K562 (cell line): Measurements from ENCODE around the gene VTI1B. TPM values are rescaled to one million over a fixed set of nuclear protein-coding genes. Genes with fewer than 3 reads are reported as not detected.
A peak's percentile ranks its signal among the peaks of the same experiment; 100 is the strongest.

Source experiments
- ATAC-seq: fragments of 200-7000 bp; cut with Tn5 transposase; 3 replicates; pipeline ENCODE4 v1.9.1; 2020; ENCODE audit warnings: moderate library complexity
- BruUV-seq: library from RNA; stranded (reverse); fragments of 400-500 nt; replicated peaks from 2 replicates; lab custom pipeline; 2021; lab: Mats Ljungman, UMichigan
- CTCF ChIA-PET: fragments of 300-600 bp; formaldehyde crosslinking; extraction: SDS; loops from one replicate; lab custom pipeline; 2021; ENCODE audit warnings: low intra/inter-chr PET ratio; lab: Yijun Ruan, JAX
- POLR2A ChIA-PET: fragments of 300-600, 350-650 bp; sonication (Branson Sonifier 250); formaldehyde crosslinking; extraction: SDS; loops from one replicate; lab custom pipeline; 2021; ENCODE audit warnings: antibody characterized with exemption, inconsistent platforms; lab: Yijun Ruan, JAX
- DNase-seq, 4 experiments: peaks; one replicate each; pipeline versions ENCODE4 v3.0.0 to v3.0.0-alpha.2; 2011 to 2018; ENCODE audit warnings: low spot score in 3 of 4, mixed read lengths in 3 of 4; ENCODE audit errors: extremely low read depth in 1 of 4
- FAIRE-seq: peaks from 2 replicates; lab custom pipeline; 2011; peaks lifted over from hg19 to GRCh38; lab: Jason Lieb, UNC
- H2AFZ ChIP-seq: 2 replicates; pipeline ENCODE4 v1.6.0; 2011; ENCODE audit warnings: low read depth, low read length, control low read depth, inconsistent platforms
- H3K27ac ChIP-seq: fragments of 200-600 bp; 3 replicates; pipeline ENCODE4 v1.8.0; 2011; ENCODE audit warnings: low read depth, mild to moderate bottlenecking, control low read depth, inconsistent platforms, low read length, moderate library complexity, mixed read lengths; ENCODE audit errors: extremely low read depth
- H3K27me3 ChIP-seq, 2 experiments: fragments of 300-600 bp in 1 of 2; 2 replicates in 1 of 2; 3 replicates in 1 of 2; pipeline versions ENCODE4 v1.6.0 to v1.8.0; 2011; ENCODE audit warnings: inconsistent platforms in 2 of 2, low read length in 2 of 2, mild to moderate bottlenecking in 1 of 2, mixed read lengths in 1 of 2, moderate library complexity in 1 of 2; ENCODE audit not compliant: control insufficient read depth in 2 of 2, insufficient read depth in 2 of 2
- H3K36me3 ChIP-seq: fragments of 300-600 bp; 3 replicates; pipeline ENCODE4 v1.8.0; 2011; ENCODE audit warnings: mild to moderate bottlenecking, low read length, inconsistent platforms; ENCODE audit not compliant: control insufficient read depth, insufficient read depth
- H3K4me1 ChIP-seq, 2 experiments: fragments of 200-600 bp in 1 of 2; replicated peaks in 1 of 2; 2 replicates in 1 of 2; 3 replicates in 1 of 2; pipeline versions ENCODE4 v1.5.1 to v1.8.0; 2011; ENCODE audit warnings: inconsistent platforms in 2 of 2, low read length in 2 of 2, mild to moderate bottlenecking in 1 of 2, mixed read lengths in 1 of 2, moderate library complexity in 1 of 2; ENCODE audit not compliant: control insufficient read depth in 2 of 2, insufficient read depth in 2 of 2
- H3K4me2 ChIP-seq: 2 replicates; pipeline ENCODE4 v1.6.1; 2011; ENCODE audit warnings: low read length, control low read depth, inconsistent platforms, mixed read lengths; ENCODE audit not compliant: insufficient read depth
- H3K4me3 ChIP-seq: fragments of 200-600 bp; sonication (generic), shearing (Covaris generic); 2 replicates; pipeline ENCODE4 v1.5.1; 2016; ENCODE audit warnings: control low read depth, inconsistent platforms
- H3K79me2 ChIP-seq: fragments of 200-600 bp; 3 replicates; pipeline ENCODE4 v1.8.0; 2011; ENCODE audit warnings: low read length, inconsistent platforms; ENCODE audit not compliant: control insufficient read depth, insufficient read depth
- H3K9ac ChIP-seq, 2 experiments: 2 replicates each; pipeline versions ENCODE4 v1.6.0 to v1.6.1; 2011; ENCODE audit warnings: low read depth in 2 of 2, low read length in 2 of 2, control low read depth in 1 of 2, inconsistent platforms in 1 of 2, mild to moderate bottlenecking in 1 of 2, mixed read lengths in 1 of 2; ENCODE audit not compliant: insufficient read depth in 1 of 2
- H3K9me1 ChIP-seq: one replicate; pipeline ENCODE4 v1.6.0; 2011; ENCODE audit warnings: inconsistent platforms, mild to moderate bottlenecking, low read length, moderate library complexity; ENCODE audit not compliant: control insufficient read depth, insufficient read depth
- H3K9me3 ChIP-seq: replicated peaks from 2 replicates; pipeline ENCODE4 v1.5.1; 2011; ENCODE audit warnings: low read depth, low read length, inconsistent platforms; ENCODE audit not compliant: control insufficient read depth, insufficient read depth
- H4K20me1 ChIP-seq: replicated peaks from 2 replicates; pipeline ENCODE4 v1.6.1; 2011; ENCODE audit warnings: low read length, inconsistent platforms, mixed read lengths; ENCODE audit not compliant: control insufficient read depth, insufficient read depth
- CBFA2T3 ChIP-seq: fragments of 450-650 bp; IDR thresholded peaks from 2 replicates; pipeline ENCODE4 v1.6.1; 2017
- CEBPG ChIP-seq, 3 experiments: fragments of 200-800 bp in 1 of 3; sonication (Bioruptor generic) in 1 of 3; sonication (generic) in 1 of 3; formaldehyde crosslinking in 1 of 3; IDR thresholded peaks in 2 of 3; conservative IDR thresholded peaks in 1 of 3; 2 replicates each; pipeline versions ENCODE4 v1.6.1 to v1.8.0; 2016 to 2022; ENCODE audit warnings: missing compliant biosample characterization in 2 of 3, missing genetic modification characterization in 2 of 3, mild to moderate bottlenecking in 1 of 3, missing genetic modification reagents in 1 of 3
- CREB1 ChIP-seq, 2 experiments: sonication (generic) in 1 of 2; formaldehyde crosslinking in 1 of 2; IDR thresholded peaks; 2 replicates each; pipeline versions ENCODE4 v1.6.1 to v1.8.0; 2012 to 2022; ENCODE audit warnings: inconsistent platforms in 1 of 2, mild to moderate bottlenecking in 1 of 2, missing genetic modification reagents in 1 of 2, moderate library complexity in 1 of 2
- HMG20A ChIP-seq: fragments of 450-650 bp; formaldehyde crosslinking; conservative IDR thresholded peaks from 2 replicates; pipeline ENCODE4 v1.4.0; 2020; ENCODE audit warnings: mild to moderate bottlenecking, mixed read lengths
- JUND ChIP-seq, 2 experiments: IDR thresholded peaks; 2 replicates in 1 of 2; 3 replicates in 1 of 2; pipeline ENCODE4 v1.6.1; 2011; ENCODE audit warnings: borderline replicate concordance in 2 of 2, low read depth in 2 of 2, low read length in 2 of 2, improper control_type of control experiment in 1 of 2, missing biosample characterization in 1 of 2, missing genetic modification characterization in 1 of 2, missing genetic modification reagents in 1 of 2
- RFX7 ChIP-seq: fragments of 250-450 bp; sonication (Bioruptor Pico); IDR thresholded peaks from 2 replicates; pipeline ENCODE4 v1.5.1; 2021; ENCODE audit warnings: mild to moderate bottlenecking
- SIX5 ChIP-seq, 2 experiments: IDR thresholded peaks; 2 replicates each; pipeline ENCODE4 v1.6.1; 2011; ENCODE audit warnings: low read length in 2 of 2, borderline replicate concordance in 1 of 2, low read depth in 1 of 2, mild to moderate bottlenecking in 1 of 2, moderate library complexity in 1 of 2; ENCODE audit not compliant: insufficient read depth in 1 of 2
- TAF9B ChIP-seq: fragments of 450-650 bp; IDR thresholded peaks from 2 replicates; pipeline ENCODE4 v1.6.1; 2018; ENCODE audit warnings: mild to moderate bottlenecking; ENCODE audit not compliant: partially characterized antibody
- TCFL5 ChIP-seq: fragments of 250-450 bp; sonication (Bioruptor Pico); conservative IDR thresholded peaks from 2 replicates; pipeline ENCODE4 v1.6.1; 2021; ENCODE audit warnings: mild to moderate bottlenecking, moderate library complexity, matching md5 sums
- ZEB2 ChIP-seq: fragments of 450-650 bp; IDR thresholded peaks from 2 replicates; pipeline ENCODE4 v1.6.1; 2016
- ZKSCAN8 ChIP-seq: fragments of 200-800 bp; sonication (Bioruptor generic); IDR thresholded peaks from 2 replicates; pipeline ENCODE4 v1.6.1; 2016; ENCODE audit warnings: missing genetic modification characterization, missing compliant biosample characterization
- ZNF561 ChIP-seq: fragments of 450-650 bp; formaldehyde crosslinking; conservative IDR thresholded peaks from 2 replicates; pipeline ENCODE4 v1.4.0; 2020; ENCODE audit warnings: mild to moderate bottlenecking, moderate library complexity
- ZNF639 ChIP-seq, 2 experiments: fragments of 200-800 bp in 1 of 2; sonication (Bioruptor generic) in 1 of 2; sonication (generic) in 1 of 2; formaldehyde crosslinking in 1 of 2; IDR thresholded peaks in 1 of 2; conservative IDR thresholded peaks in 1 of 2; 2 replicates each; pipeline versions ENCODE4 v1.5.0 to v1.6.1; 2016 to 2020; ENCODE audit warnings: missing compliant biosample characterization in 1 of 2, missing genetic modification characterization in 1 of 2, missing genetic modification reagents in 1 of 2
- ZNF644 ChIP-seq: fragments of 200-800 bp; sonication (Bioruptor generic); IDR thresholded peaks from 2 replicates; pipeline ENCODE4 v1.6.1; 2016; ENCODE audit warnings: low read depth, missing genetic modification characterization, missing compliant biosample characterization
- WGBS: fragments of 100-300 bp; shearing (Covaris generic); methylation state at CpG from one replicate; pipeline ENCODE4 v1.1.6; 2016; ENCODE audit warnings: low coverage, mixed read lengths; ENCODE audit not compliant: insufficient coverage; ENCODE audit errors: missing lambda C conversion rate; 5-methylcytosine and 5-hydroxymethylcytosine counted together
- in situ Hi-C: fragments of 300-500 bp; cut with MboI; formaldehyde crosslinking; loops from 4 replicates; pipeline ENCODE4 v1.15.0; 2018; ENCODE audit warnings: inconsistent platforms, mixed read lengths
- intact Hi-C: fragments of 100-400 bp; cut with micrococcal nuclease; formaldehyde crosslinking; loops from 2 replicates; pipeline ENCODE4 v1.14.2; 2022
- polyA plus RNA-seq, 8 experiments: library from polyadenylated mRNA; depleted of rRNA in 4 of 8; stranded (reverse) in 5 of 8; unstranded in 3 of 8; fragments of >200 nt; fragmentation: Nextera tagmentation in 2 of 8; fragmentation: Illumina TruSeq in 1 of 8; extraction: Ambion mirVana in 2 of 8; extraction: Trizol in 1 of 8; gene quantifications; 2 replicates each; pipeline versions ENCODE4 v1.2.1 to v1.2.3, GENCODE V29; 2011 to 2014; ENCODE audit warnings: inconsistent platforms in 1 of 8, missing spikeins in 1 of 8
- total RNA-seq, 7 experiments: library from RNA; depleted of rRNA in 6 of 7; stranded (reverse); fragments of >200 nt in 6 of 7; fragmentation: Illumina TruSeq in 2 of 7; extraction: Trizol in 2 of 7; gene quantifications; 2 replicates each; pipeline versions ENCODE4 v1.2.1 to v1.2.3, GENCODE V29; 2011 to 2021; ENCODE audit warnings: low replicate concordance in 1 of 7
- TF ChIP-seq, protein P1 (sequence below), 2 experiments: fragments of 250-450 bp in 1 of 2; fragments of 450-650 bp in 1 of 2; sonication (Bioruptor Pico) in 1 of 2; IDR thresholded peaks; 2 replicates each; pipeline versions ENCODE4 v1.6.1 to v1.8.0; 2016 to 2021; ENCODE audit warnings: mild to moderate bottlenecking in 2 of 2, moderate library complexity in 2 of 2, missing compliant biosample characterization in 1 of 2, missing genetic modification characterization in 1 of 2

Gene VTI1B
- total and polyA plus RNA-seq, 9 of the 15 experiments (the other 6 are each of a cell fraction or from before 2014, with no cell fraction given), result 7.8 to 69.8 (median 50.1) TPM

GRCh38 chr14:67622675-67623074 lies 51.8 kb downstream of the VTI1B start:
- Histone ChIP-seq H3K79me2 (peaks cover 4% of the 10 kb centered on the region; the same call in 2 of the 3 replicates), H3K4me2 (peak overlapping the region; percentile 61), H2AFZ (peak overlapping the region; percentile 63), H3K9me1 (no peaks in the 10 kb centered on the region), H3K4me3 (no peak overlapping the region), H3K9ac (peak overlapping the region in 1 of 2 experiments; percentile 51; a peak in 2 of 4 replicates), H3K9me3 (no peaks in the 10 kb centered on the region), H3K27me3 (no peaks in the 10 kb centered on the region), H3K27ac (peak overlapping the region; percentile 69), H3K4me1 (peaks cover 14 to 25% of the 10 kb centered on the region in 2 experiments; a peak in 4 of 5 replicates), H3K36me3 (no peaks in the 10 kb centered on the region; the same call in 2 of the 3 replicates), H4K20me1 (no peaks in the 10 kb centered on the region)
- DNase-seq (peak; percentile 15 to 71 (median 35)), FAIRE-seq (peak; percentile 85), ATAC-seq (peak; percentile 44)
- WGBS, result 0% methylated on average over 4 of the region's 4 CpGs
- POLR2A ChIA-PET, result interaction anchor here (1.1 to 1.4 kb wide), 2 partner anchors 9 to 12 kb away, joined by 3 to 5 read pairs; no protein-coding TSS in a partner anchor
- in situ Hi-C loops (loop anchor here (5.0 kb wide), 1 partner anchor 45 kb away; no protein-coding TSS in a partner anchor), intact Hi-C loops (loop anchor here (2.0 kb wide), 1 partner anchor 14 kb away; no protein-coding TSS in a partner anchor)
- BruUV-seq, result TSS peak; percentile 26
- CTCF ChIA-PET, result no interaction called here
- TF ChIP-seq CBFA2T3 (0 out of 2 replicates have a peak, but pooled peaks have one; percentile 23), ZNF644 (tag) (no peak), RFX7 (CRISPR knock-in tag) (no peak), CREB1 (IDR thresholded peaks at IDR 0.05) (no peak), CREB1 (CRISPR knock-in tag; IDR thresholded peaks at IDR 0.05) (0 out of 2 replicates have a peak, but pooled peaks have one; percentile 26), ZKSCAN8 (0 out of 2 replicates have a peak, but pooled peaks have one; percentile 37), TCFL5 (CRISPR knock-in tag) (no peak), CEBPG (CRISPR knock-in tag; IDR thresholded peaks at IDR 0.05) (no peak), CEBPG (tag; conservative IDR thresholded peaks at IDR 0.05 in 1 of 2, IDR thresholded peaks at IDR 0.05 in 1 of 2) (no peak), TAF9B (peak; percentile 33), ZEB2 (no peak), HMG20A (CRISPR knock-in tag) (no peak), ZNF561 (CRISPR knock-in tag) (no peak), ZNF639 (CRISPR knock-in tag; conservative IDR thresholded peaks at IDR 0.05 in 1 of 2, IDR thresholded peaks at IDR 0.05 in 1 of 2) (no peak), JUND (IDR thresholded peaks at IDR 0.05; ENCODE audit: borderline replicate concordance, low read depth, low read length) (peak; percentile 28; the same call in 1 of the 2 replicates), JUND (tag; IDR thresholded peaks at IDR 0.05; ENCODE audit: borderline replicate concordance, low read depth, low read length) (peak; percentile 26; the same call in 1 of the 3 replicates), SIX5 (IDR thresholded peaks at IDR 0.05; ENCODE audit: borderline replicate concordance in 1 of 2, insufficient read depth in 1 of 2, low read depth in 1 of 2, low read length in 2 of 2) (no peak)
- TF ChIP-seq, protein P1, sequence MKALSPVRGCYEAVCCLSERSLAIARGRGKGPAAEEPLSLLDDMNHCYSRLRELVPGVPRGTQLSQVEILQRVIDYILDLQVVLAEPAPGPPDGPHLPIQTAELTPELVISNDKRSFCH (CRISPR knock-in tag; IDR thresholded peaks at IDR 0.05), result no peak
- TF ChIP-seq, protein P1 (tag; IDR thresholded peaks at IDR 0.05), result no peak
